Body of pancreas (tissue), 4 donors: ENCODE measurements around the gene RC3H2. TPM values are rescaled to one million over a fixed set of nuclear protein-coding genes. Genes with fewer than 3 reads are reported as not detected.
"Not testable (repeated sequence)": the region's sequence is repeated elsewhere in the genome, so short reads cannot be mapped to it uniquely, and the experiment has no call there.

ENCODE experiments used
- ATAC-seq: fragments of 150-250 bp; one replicate; pipeline ENCODE4 v1.9.1; 2016
- DNase-seq, 4 donors: peaks; one replicate each; pipeline ENCODE4 v3.0.0-alpha.2; 2019
- H3K27ac ChIP-seq, 4 donors: fragments of 200-600 bp; sonication (generic); 1 replicate in 3 of 4; 2 replicates in 1 of 4; pipeline versions ENCODE4 v1.5.1 to v1.6.1; 2016 to 2019; ENCODE audit warnings: mild to moderate bottlenecking in 1 of 4, mixed read lengths in 1 of 4, moderate library complexity in 1 of 4
- H3K27me3 ChIP-seq, 2 donors: fragments of 200-600 bp; sonication (generic); one replicate each; pipeline ENCODE4 v1.6.0; 2016; ENCODE audit warnings: mild to moderate bottlenecking in 1 of 2
- H3K36me3 ChIP-seq, 2 donors: fragments of 200-600 bp; sonication (generic); replicated peaks in 1 of 2; 2 replicates each; pipeline ENCODE4 v1.5.1; 2016; ENCODE audit warnings: low read depth in 2 of 2; ENCODE audit not compliant: insufficient read depth in 1 of 2
- H3K4me1 ChIP-seq: fragments of 200-600 bp; sonication (generic); one replicate; pipeline ENCODE4 v1.6.0; 2016
- H3K4me3 ChIP-seq, 2 donors: fragments of 200-600 bp; sonication (generic); 1 replicate in 1 of 2; 2 replicates in 1 of 2; pipeline ENCODE4 v1.5.1; 2016 to 2019
- H3K9me3 ChIP-seq, 3 donors: fragments of 200-600 bp; sonication (generic); 1 replicate in 2 of 3; 2 replicates in 1 of 3; pipeline ENCODE4 v1.5.1; 2016
- CTCF ChIP-seq, 7 experiments: fragments of 450-650 bp in 4 of 7; fragments of 200-600 bp in 3 of 7; sonication (generic) in 3 of 7; IDR thresholded peaks; one replicate each; pipeline ENCODE4 v1.5.1; 2016 to 2019; ENCODE audit warnings: antibody characterized with exemption in 7 of 7
- POLR2A ChIP-seq, 3 donors: fragments of 450-650 bp; IDR thresholded peaks; one replicate each; pipeline ENCODE4 v1.6.1; 2016; ENCODE audit warnings: antibody characterized with exemption in 3 of 3, mild to moderate bottlenecking in 2 of 3
- WGBS, 2 donors: methylation state at CpG; one replicate each; pipeline ENCODE4 v1.1.5; 2017; 5-methylcytosine and 5-hydroxymethylcytosine counted together
- intact Hi-C: fragments of 100-400 bp; cut with DNase I; formaldehyde crosslinking; loops from one replicate; pipeline ENCODE4 v1.15.1; 2023
- total RNA-seq, 2 donors: library from RNA; depleted of rRNA; stranded (reverse); fragments of >200 nt; gene quantifications; one replicate each; pipeline ENCODE4 v1.1.0, GENCODE V29; 2016

RC3H2 gene
- total RNA-seq, 2 donors from 2014 or later: 19.2 to 24.7 TPM

- intact Hi-C loops: no loop called here
- H3K4me1 ChIP-seq: no peaks in the 10 kb centered on the region
- DNase-seq (no peak), ATAC-seq (no peak)
- WGBS, 2 donors: 90 to 91% methylated on average over 14 of the region's 14 CpGs
- H3K4me3 ChIP-seq: no peak overlapping the region
- no peaks in the 10 kb centered on the region for H3K36me3 ChIP-seq
- H3K27ac ChIP-seq: no peak overlapping the region
- TF ChIP-seq POLR2A (IDR thresholded peaks at IDR 0.05) (no peak), CTCF (IDR thresholded peaks at IDR 0.05) (no peak)
- H3K27me3 ChIP-seq: no peaks in the 10 kb centered on the region
- no peaks in the 10 kb centered on the region for H3K9me3 ChIP-seq
Measured at GRCh38 chr9:122837266-122837850, 67.8 kb downstream of the RC3H2 start.

GRCh38 chr9:122835313-122835731 lies 69.8 kb downstream of the RC3H2 start:
- no peak for DNase-seq

GRCh38 chr9:122832194-122832593 lies 73.0 kb downstream of the RC3H2 start:
- TF ChIP-seq POLR2A (IDR thresholded peaks at IDR 0.05) (no peak), CTCF (IDR thresholded peaks at IDR 0.05) (no peak)
- H3K27ac ChIP-seq: no peak overlapping the region
- DNase-seq (no peak), ATAC-seq (no peak)
- no peaks in the 10 kb centered on the region for H3K36me3 ChIP-seq
- WGBS, 2 donors: 71 to 79% methylated on average over 3 of the region's 3 CpGs
- no peaks in the 10 kb centered on the region for H3K9me3 ChIP-seq
- no peak overlapping the region for H3K4me3 ChIP-seq
- no peaks in the 10 kb centered on the region for H3K27me3 ChIP-seq
- peaks cover 8% of the 10 kb centered on the region for H3K4me1 ChIP-seq
- intact Hi-C loops: no loop called here

More at GRCh38 chr9:122835313-122835731, 69.8 kb downstream of the RC3H2 start:
- no peak for TF ChIP-seq POLR2A (IDR thresholded peaks at IDR 0.05)
- TF ChIP-seq CTCF (IDR thresholded peaks at IDR 0.05): no peak
- Histone ChIP-seq H3K4me1 (no peaks in the 10 kb centered on the region), H3K27ac (no peak overlapping the region), H3K27me3 (no peaks in the 10 kb centered on the region), H3K4me3 (no peak overlapping the region), H3K9me3 (no peaks in the 10 kb centered on the region), H3K36me3 (no peaks in the 10 kb centered on the region)
- 59 to 65% methylated on average over 4 of the region's 4 CpGs for WGBS, 2 donors
- no peak for ATAC-seq
- intact Hi-C loops: no loop called here

- DNase-seq, H3K9me3 ChIP-seq, H3K27me3 ChIP-seq, ATAC-seq, H3K36me3 ChIP-seq, intact Hi-C loops: not testable (repeated sequence)
- H3K4me1 ChIP-seq: peaks cover 21% of the 10 kb centered on the region
- peak overlapping the region in 1 of 2 donors; percentile 94 for H3K4me3 ChIP-seq
- peak overlapping the region; percentile 60 to 96 (median 85) for H3K27ac ChIP-seq
- 68 to 69% methylated on average over 18 of the region's 18 CpGs for WGBS, 2 donors
Measured at GRCh38 chr9:122828965-122829284, 76.2 kb downstream of the RC3H2 start.

- ATAC-seq: peak; percentile 3
Measured at GRCh38 chr9:122827761-122828093, 77.4 kb downstream of the RC3H2 start.

More at GRCh38 chr9:122827761-122828093, 77.4 kb downstream of the RC3H2 start:
- no peak for TF ChIP-seq CTCF (IDR thresholded peaks at IDR 0.05)
- peak overlapping the region; percentile 60 to 96 (median 85) for H3K27ac ChIP-seq
- 0% methylated on average over 8 of the region's 8 CpGs for WGBS, 2 donors
- no peaks in the 10 kb centered on the region for H3K9me3 ChIP-seq
- H3K4me1 ChIP-seq: peaks cover 21% of the 10 kb centered on the region
- peak overlapping the region; percentile 81 to 94 for H3K4me3 ChIP-seq
- peaks cover 0 to 7% of the 10 kb centered on the region in 2 donors for H3K36me3 ChIP-seq
- intact Hi-C loops: no loop called here
- peak in 1 of 4 donors; percentile 10 for DNase-seq
- H3K27me3 ChIP-seq: no peaks in the 10 kb centered on the region
